ENCODE results near the gene C9orf72.

The C9orf72 gene

DNA sequence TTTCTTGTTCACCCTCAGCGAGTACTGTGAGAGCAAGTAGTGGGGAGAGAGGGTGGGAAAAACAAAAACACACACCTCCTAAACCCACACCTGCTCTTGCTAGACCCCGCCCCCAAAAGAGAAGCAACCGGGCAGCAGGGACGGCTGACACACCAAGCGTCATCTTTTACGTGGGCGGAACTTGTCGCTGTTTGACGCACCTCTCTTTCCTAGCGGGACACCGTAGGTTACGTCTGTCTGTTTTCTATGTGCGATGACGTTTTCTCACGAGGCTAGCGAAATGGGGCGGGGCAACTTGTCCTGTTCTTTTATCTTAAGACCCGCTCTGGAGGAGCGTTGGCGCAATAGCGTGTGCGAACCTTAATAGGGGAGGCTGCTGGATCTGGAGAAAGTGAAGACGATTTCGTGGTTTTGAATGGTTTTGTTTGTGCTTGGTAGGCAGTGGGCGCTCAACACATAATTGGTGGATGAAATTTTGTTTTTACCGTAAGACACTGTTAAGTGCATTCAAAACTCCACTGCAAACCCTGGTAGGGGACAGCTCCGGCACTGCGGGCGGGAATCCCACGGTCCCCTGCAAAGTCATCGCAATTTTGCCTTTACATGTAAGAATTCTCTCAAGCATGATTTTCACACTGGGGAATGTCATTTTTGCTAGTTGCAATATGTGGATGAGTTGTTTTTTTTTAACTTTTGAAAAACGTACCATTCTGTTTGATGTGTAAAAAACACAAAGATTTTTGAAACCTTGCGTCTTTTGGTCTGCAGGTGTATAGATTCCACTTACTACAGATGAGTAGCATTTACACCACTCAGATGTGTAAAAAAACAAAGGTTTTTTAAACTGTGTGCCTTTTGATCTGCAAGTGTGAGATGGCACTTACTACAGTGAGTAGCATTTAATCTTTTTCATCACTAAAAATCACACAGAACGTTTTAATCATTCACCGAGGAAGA, 631 bp upstream of the C9orf72 start:
- DNase-seq, result peak; percentile 98

DNA sequence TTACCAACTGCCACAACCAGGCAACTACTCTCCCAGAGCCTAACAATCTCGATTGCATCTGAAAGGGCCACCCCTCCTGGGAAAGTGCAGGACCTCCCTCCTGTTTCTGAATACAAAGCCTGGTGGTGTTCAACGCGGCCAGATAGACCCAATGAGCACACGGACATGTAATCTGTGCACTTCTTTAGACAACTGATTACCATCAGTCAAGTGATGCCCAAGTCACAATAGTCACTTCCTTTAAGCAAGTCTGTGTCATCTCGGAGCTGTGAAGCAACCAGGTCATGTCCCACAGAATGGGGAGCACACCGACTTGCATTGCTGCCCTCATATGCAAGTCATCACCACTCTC, 739 bp downstream of the C9orf72 start:
- DNase-seq, result peak in 1 of 2 experiments; percentile 58

DNA sequence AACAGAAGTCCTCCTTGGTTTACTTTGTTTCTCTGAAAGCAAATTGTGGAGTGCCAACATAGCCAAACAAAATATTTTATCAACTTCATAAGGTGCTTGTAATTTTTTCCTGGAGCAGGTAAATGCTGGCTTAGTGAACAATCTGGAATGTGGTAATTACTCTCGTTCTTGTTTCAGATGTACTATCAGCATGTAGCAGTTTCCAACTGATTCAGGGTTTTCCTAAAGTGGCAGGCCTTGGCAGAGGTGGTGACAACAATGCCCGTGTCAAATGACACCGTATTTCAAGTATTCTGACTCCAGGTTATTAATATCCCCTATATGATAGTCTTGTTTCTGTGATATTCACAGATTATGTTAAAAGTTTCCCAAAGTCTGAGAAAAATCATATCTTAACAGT, 1.2 kb downstream of the C9orf72 start:
- DNase-seq, result peak in 1 of 2 experiments; percentile 2

DNA sequence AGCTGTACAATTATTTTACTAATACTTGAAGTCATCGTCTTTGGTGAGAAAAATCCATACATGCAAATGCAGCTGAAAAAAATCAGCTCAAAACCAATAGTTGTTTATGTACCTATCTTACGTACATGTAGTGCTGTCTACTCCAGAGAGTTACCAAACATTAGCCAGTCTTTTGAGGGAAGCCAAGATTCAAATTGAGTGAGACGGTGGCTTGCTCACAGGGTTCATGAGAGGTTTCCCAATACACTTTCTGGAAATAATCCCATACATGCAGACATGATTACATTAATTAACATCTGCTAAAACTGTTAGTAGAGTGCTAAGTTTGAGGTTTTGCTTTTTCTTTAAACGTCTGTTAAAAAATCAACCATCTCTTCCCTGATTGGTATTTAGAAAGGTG, 2.3 kb downstream of the C9orf72 start:
- no peak for DNase-seq

DNA sequence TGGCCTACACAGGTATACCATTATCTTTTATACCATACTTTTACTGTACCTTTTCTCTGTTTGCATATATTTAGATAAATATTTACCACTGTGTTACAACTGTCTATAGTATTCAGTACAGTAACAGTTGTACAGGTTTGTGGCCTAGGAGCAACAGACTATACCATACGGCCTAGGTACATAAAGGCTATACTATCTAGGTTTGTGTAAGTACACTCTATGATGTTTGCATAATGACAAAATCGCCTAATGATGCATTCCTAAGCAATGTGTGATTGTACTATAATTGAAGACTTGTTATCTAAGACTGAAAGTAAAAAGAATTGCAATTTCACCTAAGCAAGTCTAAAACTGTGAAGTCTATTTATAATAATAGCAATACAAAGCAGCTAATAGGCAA, 3.9 kb downstream of the C9orf72 start:
- DNase-seq, result peak; percentile 16 to 65

DNA sequence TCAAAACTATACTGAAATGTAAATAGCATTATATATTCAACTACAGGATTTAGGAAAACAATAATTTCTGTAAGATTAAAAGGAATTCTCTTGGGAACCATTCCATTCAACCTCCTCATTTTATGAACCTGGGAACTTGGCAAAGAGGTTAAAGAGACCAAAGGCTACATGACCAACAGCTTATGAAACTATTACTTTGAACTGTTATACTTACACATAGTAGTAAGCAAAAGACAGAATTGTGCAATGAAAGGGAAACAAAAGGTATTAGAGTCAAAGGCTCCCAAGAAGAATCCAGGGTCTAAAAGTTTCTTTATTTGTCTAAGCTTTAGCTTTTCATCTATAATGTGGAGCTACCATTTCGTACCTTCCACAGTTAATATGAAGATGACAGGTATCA, 7.2 kb downstream of the C9orf72 start:
- DNase-seq, result no peak

DNA sequence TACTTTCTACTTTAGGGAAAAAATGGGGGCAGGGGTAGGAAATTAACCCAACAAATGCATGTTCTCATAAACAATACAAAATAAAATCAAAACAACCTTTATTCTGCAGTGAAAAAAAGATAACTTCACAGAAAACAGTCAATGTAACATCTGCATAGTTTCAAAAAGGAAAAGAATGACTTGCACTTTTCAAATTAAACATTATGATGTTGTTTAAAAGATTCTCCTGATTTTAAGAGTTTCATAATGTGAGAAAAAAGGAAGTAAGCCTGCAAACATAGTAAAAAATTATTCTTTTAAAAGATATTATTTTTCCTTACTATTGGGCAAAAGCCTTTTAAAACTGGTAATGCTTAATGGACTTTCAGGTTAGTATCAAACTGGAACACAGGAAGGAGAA, 7.6 kb downstream of the C9orf72 start:
- no peak for DNase-seq

DNA sequence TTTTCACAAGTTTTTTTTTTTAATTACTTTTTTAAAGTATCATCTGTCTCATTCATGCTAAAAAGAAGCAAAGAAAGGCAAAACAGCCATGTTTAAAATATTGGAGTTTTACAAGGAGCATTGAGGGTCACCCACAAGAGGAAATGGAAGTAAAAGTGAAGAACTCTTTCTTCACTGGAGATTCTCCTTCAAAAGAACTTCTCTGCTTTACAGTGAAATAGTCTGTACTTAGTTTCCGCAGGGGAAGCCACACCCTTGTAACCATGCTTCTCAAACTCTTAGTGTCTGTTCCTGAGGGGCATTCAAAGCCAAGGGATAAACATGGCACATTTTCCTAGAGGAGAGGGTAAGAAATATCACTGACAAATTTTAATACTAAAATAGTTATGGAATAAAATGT, 8.6 kb downstream of the C9orf72 start:
- no peak for DNase-seq

DNA sequence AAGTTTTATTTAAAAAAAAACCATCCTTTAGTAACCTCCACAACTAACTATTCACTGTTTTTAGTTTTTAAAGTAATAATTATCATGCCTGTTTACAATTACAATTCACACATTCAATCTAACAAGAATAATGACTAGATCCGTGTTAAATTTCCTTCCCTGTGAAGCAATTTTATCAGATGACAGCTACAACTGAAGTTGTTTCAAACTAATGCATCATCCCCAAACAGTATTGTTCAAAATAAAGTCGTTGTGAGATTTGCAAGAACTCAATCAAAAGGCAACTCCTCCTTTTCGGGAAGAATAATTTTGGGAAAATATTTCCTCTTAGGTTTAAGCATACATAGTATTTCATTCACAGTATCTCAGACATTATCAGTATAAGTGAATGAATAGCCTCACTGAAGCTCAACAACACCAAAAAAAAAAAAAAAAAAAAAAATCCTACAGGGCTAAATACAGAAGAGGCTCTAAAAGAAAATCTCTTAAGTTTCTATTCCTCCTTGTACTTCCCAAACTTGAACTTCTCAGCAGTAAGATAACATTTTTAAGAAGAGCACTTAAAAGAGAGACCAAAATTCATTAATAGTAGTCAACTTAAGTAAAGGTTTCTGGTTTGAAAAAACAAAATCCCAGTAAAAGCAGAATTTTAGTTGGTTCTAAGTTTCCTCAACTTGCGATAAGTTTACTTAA, 9.4 kb downstream of the C9orf72 start:
- DNase-seq, result no peak

DNA sequence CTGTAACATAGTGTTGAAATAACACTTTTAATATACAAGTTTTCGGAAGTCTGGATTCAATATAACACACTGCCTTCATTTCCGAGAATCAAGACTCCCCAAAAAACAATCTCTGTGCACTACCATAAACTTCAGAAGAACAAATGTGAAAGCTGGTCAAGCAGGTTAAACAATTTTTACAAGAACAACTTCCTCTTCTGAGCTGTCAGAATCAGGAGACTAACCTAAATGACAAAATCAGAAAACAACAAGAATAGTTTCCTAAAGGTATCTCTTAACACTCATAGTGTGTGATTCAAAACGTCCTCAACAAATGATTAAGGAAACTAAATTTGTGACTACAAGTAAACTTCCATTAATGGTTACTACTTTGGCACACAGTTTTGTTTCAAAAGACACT, 11.6 kb downstream of the C9orf72 start:
- DNase-seq, result no peak

DNA sequence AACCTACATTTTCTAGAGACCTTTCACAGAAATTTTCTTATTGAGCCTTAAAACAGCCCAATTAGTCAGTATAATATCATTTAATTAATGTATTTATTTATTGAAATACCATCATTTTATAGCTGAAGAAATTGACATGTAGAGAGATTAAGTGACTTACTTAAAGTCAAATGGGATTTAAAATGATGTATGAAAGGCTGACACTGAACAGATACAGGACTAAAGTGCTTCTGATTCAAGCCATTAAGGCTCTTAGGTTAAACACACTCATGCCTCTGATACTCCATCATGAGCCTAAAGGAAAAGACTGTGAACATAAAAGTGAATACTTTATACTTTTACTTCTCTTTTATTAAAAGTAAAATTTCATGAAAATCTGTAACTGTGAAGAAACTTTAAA, 12.8 kb downstream of the C9orf72 start:
- DNase-seq, result no peak

DNA sequence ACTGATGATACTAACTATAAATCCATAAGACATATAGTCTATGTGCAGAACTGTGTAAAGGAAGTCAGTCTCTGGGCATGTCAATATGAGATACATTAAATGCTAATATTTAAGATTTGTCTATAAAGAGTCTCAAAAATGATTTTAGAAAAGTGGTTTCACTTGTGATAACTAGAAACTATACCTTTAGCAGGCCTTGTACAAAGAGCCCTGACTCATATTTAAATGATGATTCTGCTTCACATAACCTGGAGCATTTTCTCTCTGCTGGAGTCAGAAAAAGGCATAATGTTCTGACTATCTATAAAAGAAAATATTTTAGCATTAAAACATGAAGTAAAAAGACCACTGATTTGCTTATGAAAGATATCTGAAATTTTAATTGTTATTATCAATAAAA, 15.0 kb downstream of the C9orf72 start:
- no peak for DNase-seq

DNA sequence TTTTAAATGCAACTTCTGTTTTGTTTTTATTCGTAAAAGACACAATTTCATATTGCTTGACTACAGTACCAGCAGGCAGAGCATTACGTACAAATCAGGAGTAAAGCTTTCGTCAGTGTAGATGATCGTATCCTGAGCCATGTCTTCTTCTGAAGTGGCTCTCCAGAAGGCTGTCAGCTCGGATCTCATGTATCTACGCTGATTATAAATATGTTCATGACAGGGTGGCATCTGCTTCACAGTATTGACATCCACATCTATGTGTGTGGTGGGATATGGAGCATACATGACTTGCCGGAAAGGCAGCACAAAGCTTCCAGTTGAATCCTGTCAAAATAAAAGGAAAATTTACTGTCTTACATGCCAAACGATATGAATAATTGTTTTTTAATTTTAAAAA, 16.8 kb downstream of the C9orf72 start:
- no peak for DNase-seq

DNA sequence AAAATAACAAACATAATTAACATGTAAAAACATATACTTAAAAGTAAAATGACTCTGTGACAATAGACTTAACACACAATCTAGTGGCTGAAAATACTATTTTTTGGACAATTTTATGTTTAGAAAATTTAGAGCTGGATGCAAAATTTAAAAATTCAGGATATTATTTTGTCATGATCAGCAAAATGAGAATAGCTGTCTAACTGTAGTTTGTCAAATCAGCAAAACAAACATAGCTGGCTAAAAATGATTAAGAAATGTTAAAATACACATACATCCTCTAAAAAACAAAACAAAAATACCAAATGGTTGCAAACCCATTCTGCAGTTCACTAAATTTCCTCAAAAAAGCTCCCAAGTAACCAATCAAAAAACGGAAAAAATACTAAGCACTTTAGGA, 18.6 kb downstream of the C9orf72 start:
- no peak for DNase-seq

DNA sequence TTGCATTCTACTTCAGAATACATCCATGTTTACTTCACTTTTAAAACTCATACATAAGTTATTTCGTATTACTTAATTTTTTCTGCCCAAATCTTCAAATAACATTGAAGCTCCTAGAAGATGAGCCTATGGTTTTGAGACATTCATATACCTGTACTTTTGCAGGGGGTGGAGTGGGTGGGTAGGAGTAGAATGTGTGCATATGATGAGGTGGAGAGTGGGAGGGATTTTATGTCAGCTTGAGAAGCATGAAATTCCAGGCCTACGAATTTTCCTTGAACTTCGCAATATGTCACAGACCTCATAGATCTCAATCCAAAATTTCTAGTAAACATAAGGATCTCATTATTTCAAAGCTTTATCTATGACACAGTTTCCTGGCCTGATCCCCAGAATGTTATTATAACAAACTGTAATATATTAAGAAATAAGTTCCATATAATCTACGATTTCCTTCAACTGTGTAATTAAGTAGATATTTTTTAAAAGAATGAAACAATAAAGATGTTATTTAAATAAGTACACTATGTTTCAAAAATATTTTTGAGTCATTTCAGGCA, 24.0 kb downstream of the C9orf72 start:
- DNase-seq, result no peak

DNA sequence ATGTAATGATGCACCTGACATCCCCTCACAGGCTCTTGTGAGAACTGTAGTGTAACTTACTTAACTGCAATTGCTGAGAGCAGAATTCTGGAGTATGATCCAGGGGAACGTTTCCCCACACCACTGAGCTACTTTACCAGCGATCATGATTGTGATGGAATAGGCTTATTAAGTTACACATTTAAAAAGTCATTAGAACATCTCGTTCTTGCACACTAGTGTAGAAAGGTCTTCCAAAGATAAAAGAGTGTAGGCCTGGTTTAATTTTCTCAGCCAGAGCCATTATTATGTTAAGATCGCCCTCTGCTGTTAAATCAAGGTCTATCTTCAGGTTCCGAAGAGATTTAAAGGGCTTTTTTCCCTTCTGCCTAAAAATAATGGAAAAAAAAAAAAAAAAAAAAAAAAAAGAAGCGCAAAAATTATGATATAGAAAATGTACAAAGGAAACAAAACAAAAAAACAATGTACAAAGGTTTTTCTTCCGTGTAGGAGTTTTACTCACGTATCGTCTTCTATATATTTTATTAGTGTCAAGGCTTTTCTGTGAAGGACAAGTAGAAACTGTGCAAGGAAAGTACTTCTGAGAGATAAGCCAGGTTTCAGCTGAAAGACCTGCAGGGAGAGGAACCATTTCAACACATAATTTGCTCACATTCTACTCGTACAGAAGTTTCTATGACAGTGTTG, 25.1 kb downstream of the C9orf72 start:
- DNase-seq, result peak in 1 of 2 experiments; percentile 14

DNA sequence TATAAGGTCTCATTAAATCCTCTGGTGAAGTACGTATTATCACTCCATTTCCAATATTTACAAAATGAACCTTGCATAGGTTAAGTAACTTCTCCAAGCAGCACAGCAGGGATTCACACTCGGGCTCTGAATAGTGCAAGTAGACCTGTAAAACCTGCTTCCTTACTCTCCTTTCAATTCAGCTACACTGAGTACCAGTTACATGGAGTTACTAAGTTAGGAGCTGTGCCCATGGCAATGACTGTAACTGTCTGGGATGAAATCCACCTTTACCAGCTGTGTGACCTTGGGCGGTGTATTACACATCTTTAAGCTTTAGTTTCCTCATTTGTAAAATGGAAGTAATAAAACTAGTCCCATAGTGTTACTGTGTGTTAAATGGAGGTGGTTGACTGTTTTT, 27.8 kb downstream of the C9orf72 start:
- no peak for DNase-seq

DNA sequence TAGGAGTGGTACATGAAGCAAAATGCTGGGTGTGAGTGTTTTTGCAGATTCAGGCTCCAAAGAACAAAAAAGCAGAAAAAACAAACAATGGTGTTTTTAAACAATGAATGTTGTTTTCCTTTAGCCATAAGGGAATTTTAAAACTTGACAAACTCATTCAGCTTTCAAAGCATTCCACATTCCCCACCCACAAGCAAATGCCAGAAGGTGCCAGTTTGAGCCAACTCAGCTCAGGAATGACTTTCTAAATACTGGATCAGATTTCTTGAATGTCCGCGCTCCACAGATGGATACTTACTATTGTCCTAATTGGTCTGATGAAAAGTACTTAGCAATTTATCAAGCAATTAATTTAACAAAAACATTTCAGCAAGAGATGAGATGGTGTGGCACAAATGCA, 30.8 kb downstream of the C9orf72 start:
- DNase-seq, result no peak

DNA sequence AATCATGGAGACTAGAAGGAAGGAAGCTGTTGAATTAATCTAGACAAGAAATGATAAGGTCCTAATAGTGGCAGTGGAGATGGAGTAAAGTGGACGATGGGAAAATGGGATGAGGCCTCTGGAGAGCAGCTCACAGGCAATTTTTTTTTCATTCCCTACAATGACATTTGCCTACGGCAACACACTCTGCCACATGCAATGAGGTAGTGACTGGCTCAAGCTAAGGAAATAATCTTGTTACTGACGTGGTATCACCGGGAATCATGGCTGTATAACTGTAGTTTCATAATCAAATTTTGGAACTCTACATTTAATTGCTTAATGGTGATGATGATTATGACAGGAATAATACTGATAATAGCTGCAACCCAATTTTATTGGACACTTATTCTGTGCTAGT, 31.5 kb downstream of the C9orf72 start:
- DNase-seq, result peak in 1 of 2 experiments; percentile 12

DNA sequence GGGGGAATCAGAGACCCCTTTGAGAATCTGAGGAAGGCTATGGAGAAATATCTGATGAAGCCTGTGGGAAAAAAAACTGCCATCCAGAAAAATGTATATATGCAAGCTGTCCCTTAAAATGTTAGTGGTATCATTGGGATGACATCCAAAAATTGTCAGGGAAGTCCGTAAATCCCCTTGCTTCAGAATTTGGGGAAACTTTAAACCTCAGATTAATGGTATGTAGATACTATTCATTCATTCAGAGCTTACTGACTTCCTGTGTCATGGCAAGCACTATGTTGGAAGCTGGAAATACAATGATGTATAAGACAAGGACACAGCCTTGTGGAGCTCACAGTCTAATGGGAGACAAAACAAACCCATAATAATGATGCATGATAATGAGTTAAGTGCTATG, 32.8 kb downstream of the C9orf72 start:
- DNase-seq, result no peak

DNA sequence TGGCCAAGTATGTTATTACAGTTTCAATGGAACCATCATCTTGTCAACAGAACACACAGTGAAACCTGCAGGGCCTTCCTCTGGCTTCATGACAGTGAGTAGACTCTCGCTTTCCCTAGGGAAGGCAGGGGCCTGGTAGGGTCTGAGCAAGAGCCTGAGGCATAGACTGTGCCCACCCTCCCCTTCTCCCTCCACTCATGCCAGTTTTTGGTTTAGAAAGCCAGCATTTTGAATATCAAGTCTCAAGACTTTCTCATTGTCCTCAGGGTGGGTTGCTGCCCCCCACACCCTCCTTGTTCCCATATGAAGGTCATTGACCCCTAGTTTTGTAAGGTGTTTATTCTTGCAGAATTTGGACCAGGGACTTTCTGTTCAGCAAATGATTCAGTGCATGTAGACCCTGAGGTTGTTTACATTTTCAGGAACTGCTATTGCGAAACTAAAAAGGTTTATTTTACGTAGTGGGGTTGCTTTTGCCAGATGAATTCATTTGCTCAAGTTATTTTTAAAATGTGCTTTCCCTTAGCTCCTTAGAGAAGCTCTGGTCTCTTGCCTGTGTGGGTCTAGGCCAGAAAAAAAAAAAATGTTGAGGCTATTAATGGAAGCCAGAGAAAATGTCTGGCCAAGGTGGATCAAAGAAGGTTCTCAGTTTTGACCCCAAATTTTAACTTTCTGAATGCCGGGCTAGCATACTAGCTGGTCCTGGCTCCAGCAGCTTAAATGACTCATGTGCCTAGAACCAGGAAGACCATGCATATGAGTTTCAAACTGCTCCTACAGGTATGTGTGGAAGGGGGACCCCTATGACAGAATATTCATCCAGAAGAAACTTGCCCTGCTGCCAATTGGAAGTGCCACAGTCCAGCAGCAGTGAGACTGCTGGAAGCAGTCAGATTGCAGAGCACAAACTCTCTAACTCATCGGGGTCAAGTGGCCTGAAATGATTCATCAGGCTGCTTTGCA, 33.5 kb downstream of the C9orf72 start:
- DNase-seq, result no peak

DNA sequence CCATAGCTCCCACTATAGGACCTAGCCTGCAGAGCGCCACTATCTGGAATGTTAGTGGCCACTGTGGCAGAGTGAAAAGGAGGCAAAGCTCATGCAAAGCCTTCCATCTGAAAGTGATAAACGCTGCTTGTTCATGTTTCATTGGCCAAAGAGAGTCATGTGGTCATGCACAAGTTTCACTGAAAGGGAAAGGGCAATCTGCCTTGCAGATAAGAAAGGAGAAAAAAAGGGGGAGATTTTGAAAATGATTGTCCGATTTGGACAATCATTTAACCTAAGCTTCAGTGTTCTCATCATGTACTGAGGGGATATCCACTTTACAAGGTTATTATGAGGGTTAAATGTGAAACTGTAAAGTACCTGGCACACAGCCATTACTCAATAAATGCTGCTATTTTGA, 34.6 kb downstream of the C9orf72 start:
- DNase-seq, result no peak

Measured in NCI-H526 (cell line).